Esophagus (tissue), 2 donors: ENCODE data around the gene CTNNA2. TPM values are rescaled to one million over a fixed set of nuclear protein-coding genes. Genes with fewer than 3 reads are reported as not detected.

Experiments
- H3K27ac ChIP-seq, 2 donors: one replicate each; pipeline ENCODE4 v1.5.1; 2013; ENCODE audit warnings: low read depth in 2 of 2, mild to moderate bottlenecking in 2 of 2, inconsistent platforms in 1 of 2, low read length in 1 of 2, moderate library complexity in 1 of 2
- H3K27me3 ChIP-seq, 2 donors: one replicate each; pipeline ENCODE4 v1.6.1; 2013; ENCODE audit warnings: low read length in 2 of 2, control low read depth in 1 of 2, mild to moderate bottlenecking in 1 of 2; ENCODE audit not compliant: insufficient read depth in 2 of 2, control insufficient read depth in 1 of 2
- H3K36me3 ChIP-seq, 2 donors: one replicate each; pipeline ENCODE4 v1.6.1; 2013; ENCODE audit warnings: low read length in 1 of 2; ENCODE audit not compliant: control insufficient read depth in 2 of 2, insufficient read depth in 2 of 2
- H3K4me1 ChIP-seq, 2 donors: one replicate each; pipeline ENCODE4 v1.6.1; 2013; ENCODE audit warnings: low read length in 1 of 2; ENCODE audit not compliant: control insufficient read depth in 2 of 2, insufficient read depth in 2 of 2
- H3K4me3 ChIP-seq, 2 donors: one replicate each; pipeline ENCODE4 v1.5.1; 2013; ENCODE audit warnings: low read length in 2 of 2, mild to moderate bottlenecking in 2 of 2, low read depth in 1 of 2, moderate library complexity in 1 of 2
- H3K9me3 ChIP-seq, 2 donors: one replicate each; pipeline ENCODE4 v1.6.1; 2013; ENCODE audit warnings: mild to moderate bottlenecking in 2 of 2, low read depth in 1 of 2, low read length in 1 of 2, moderate library complexity in 1 of 2; ENCODE audit not compliant: control insufficient read depth in 2 of 2, insufficient read depth in 1 of 2
- WGBS, 2 donors: extraction: QIAGEN DNeasy Blood & Tissue Kit; methylation state at CpG; one replicate each; pipeline ENCODE4 v1.1.7; 2013; 5-methylcytosine and 5-hydroxymethylcytosine counted together
- polyA plus RNA-seq, 2 donors: library from polyadenylated mRNA; stranded (reverse); fragments of 200-250 nt; gene quantifications; one replicate each; pipeline ENCODE4 v1.2.3, GENCODE V29; 2013
- donor health status: healthy with polysubstance abuse.
- donor health status: Bipolar disorder and iron deficiency.

Gene CTNNA2
- polyA plus RNA-seq, 2 donors, result 0.02 TPM; not detected in 1

GRCh38 chr2:79715338-79715737 is 202.5 kb downstream of the CTNNA2 start:
- 70 to 84% methylated on average over 1 of the region's 1 CpG for WGBS, 2 donors
- Histone ChIP-seq H3K27ac (no peak overlapping the region), H3K9me3 (peaks cover 0 to 2% of the 10 kb centered on the region in 2 donors)

GRCh38 chr2:79716266-79716665 is 203.4 kb downstream of the CTNNA2 start:
- Histone ChIP-seq H3K4me3 (no peak overlapping the region), H3K27ac (no peak overlapping the region), H3K36me3 (no peaks in the 10 kb centered on the region), H3K27me3 (no peaks in the 10 kb centered on the region), H3K4me1 (no peaks in the 10 kb centered on the region), H3K9me3 (peaks cover 0 to 2% of the 10 kb centered on the region in 2 donors)
- 39 to 51% methylated on average over 4 of the region's 4 CpGs for WGBS, 2 donors

More at GRCh38 chr2:79715338-79715737, 202.5 kb downstream of the CTNNA2 start:
- Histone ChIP-seq H3K4me1 (no peaks in the 10 kb centered on the region), H3K27me3 (no peaks in the 10 kb centered on the region), H3K36me3 (no peaks in the 10 kb centered on the region), H3K4me3 (no peak overlapping the region)

- no peaks in the 10 kb centered on the region for H3K27me3 ChIP-seq
- no peaks in the 10 kb centered on the region for H3K36me3 ChIP-seq
- no peak overlapping the region for H3K27ac ChIP-seq
- H3K4me1 ChIP-seq, result no peaks in the 10 kb centered on the region
- H3K9me3 ChIP-seq, result peaks cover 0 to 2% of the 10 kb centered on the region in 2 donors
- no peak overlapping the region for H3K4me3 ChIP-seq
- 64 to 73% methylated on average over 5 of the region's 5 CpGs for WGBS, 2 donors
Observed at GRCh38 chr2:79717364-79718007, 204.6 kb downstream of the CTNNA2 start.

GRCh38 chr2:79721061-79721460 is 208.2 kb downstream of the CTNNA2 start:
- Histone ChIP-seq H3K9me3 (peaks cover 0 to 3% of the 10 kb centered on the region in 2 donors), H3K36me3 (no peaks in the 10 kb centered on the region), H3K27ac (no peak overlapping the region), H3K4me1 (no peaks in the 10 kb centered on the region), H3K27me3 (no peaks in the 10 kb centered on the region), H3K4me3 (no peak overlapping the region)
- 74 to 82% methylated on average over 1 of the region's 1 CpG for WGBS, 2 donors

- 53 to 77% methylated on average over 3 of the region's 3 CpGs for WGBS, 2 donors
- Histone ChIP-seq H3K36me3 (no peaks in the 10 kb centered on the region), H3K27me3 (no peaks in the 10 kb centered on the region), H3K4me1 (no peaks in the 10 kb centered on the region), H3K4me3 (no peak overlapping the region), H3K27ac (no peak overlapping the region), H3K9me3 (peaks cover 0 to 5% of the 10 kb centered on the region in 2 donors)
Observed at GRCh38 chr2:79721966-79722365, 209.1 kb downstream of the CTNNA2 start.

- Histone ChIP-seq H3K27ac (no peak overlapping the region), H3K9me3 (peaks cover 0 to 5% of the 10 kb centered on the region in 2 donors), H3K27me3 (no peaks in the 10 kb centered on the region), H3K36me3 (no peaks in the 10 kb centered on the region), H3K4me1 (no peaks in the 10 kb centered on the region), H3K4me3 (no peak overlapping the region)
- 69 to 76% methylated on average over 2 of the region's 2 CpGs for WGBS, 2 donors
Observed at GRCh38 chr2:79723830-79724229, 211.0 kb downstream of the CTNNA2 start.

- H3K27me3 ChIP-seq, result no peaks in the 10 kb centered on the region
- H3K9me3 ChIP-seq, result peaks cover 0 to 3% of the 10 kb centered on the region in 2 donors
- no peak overlapping the region for H3K4me3 ChIP-seq
- H3K36me3 ChIP-seq, result no peaks in the 10 kb centered on the region
- H3K27ac ChIP-seq, result no peak overlapping the region
- H3K4me1 ChIP-seq, result no peaks in the 10 kb centered on the region
- 50 to 71% methylated on average over 1 of the region's 1 CpG for WGBS, 2 donors
Observed at GRCh38 chr2:79729532-79729931, 216.7 kb downstream of the CTNNA2 start.

- 77 to 79% methylated on average over 1 of the region's 1 CpG for WGBS, 2 donors
- Histone ChIP-seq H3K4me3 (no peak overlapping the region), H3K9me3 (no peaks in the 10 kb centered on the region), H3K27ac (no peak overlapping the region), H3K36me3 (no peaks in the 10 kb centered on the region), H3K27me3 (no peaks in the 10 kb centered on the region), H3K4me1 (no peaks in the 10 kb centered on the region)
Observed at GRCh38 chr2:79734518-79734917, 221.7 kb downstream of the CTNNA2 start.

GRCh38 chr2:79740879-79741443 is 228.1 kb downstream of the CTNNA2 start:
- H3K27me3 ChIP-seq, result no peaks in the 10 kb centered on the region
- H3K9me3 ChIP-seq, result no peaks in the 10 kb centered on the region
- 78 to 80% methylated on average over 6 of the region's 6 CpGs for WGBS, 2 donors
- no peak overlapping the region for H3K4me3 ChIP-seq
- H3K4me1 ChIP-seq, result no peaks in the 10 kb centered on the region
- no peaks in the 10 kb centered on the region for H3K36me3 ChIP-seq
- no peak overlapping the region for H3K27ac ChIP-seq

- Histone ChIP-seq H3K9me3 (no peaks in the 10 kb centered on the region), H3K27me3 (no peaks in the 10 kb centered on the region), H3K4me1 (no peaks in the 10 kb centered on the region), H3K4me3 (no peak overlapping the region), H3K36me3 (no peaks in the 10 kb centered on the region), H3K27ac (no peak overlapping the region)
- WGBS, 2 donors, result 79 to 80% methylated on average over 6 of the region's 6 CpGs
Observed at GRCh38 chr2:79750321-79750720, 237.5 kb downstream of the CTNNA2 start.
